ENCODE measurements around the gene CD53. TPM values are rescaled to one million over a fixed set of nuclear protein-coding genes. Genes with fewer than 3 reads are reported as not detected.

CD53 gene
- total and polyA plus RNA-seq, 4 donors = 10.7 to 30.4 (median 21.7) TPM

- TF ChIP-seq TAF1 (conservative IDR thresholded peaks at IDR 0.05) (no peak), CTCF (IDR thresholded peaks at IDR 0.05; ENCODE audit: low read depth, low read length, missing input control) (no peak)
- Histone ChIP-seq H3K27me3 (ENCODE audit: control insufficient read depth in 4 of 4, insufficient read depth in 4 of 4, low read length in 3 of 4) (peaks cover 0 to 2% (median 0%) of the 10 kb centered on the region in 4 donors), H3K27ac (ENCODE audit: low read depth in 1 of 2, low read length in 2 of 2) (no peak overlapping the region), H3K4me3 (ENCODE audit: low read depth in 1 of 3, low read length in 3 of 3) (no peak overlapping the region), H3K9me3 (ENCODE audit: control insufficient read depth in 4 of 4, low read length in 3 of 4) (no peaks in the 10 kb centered on the region), H3K9ac (ENCODE audit: low read depth in 1 of 2, low read length in 2 of 2) (no peak overlapping the region), H3K36me3 (ENCODE audit: control insufficient read depth in 4 of 4, insufficient read depth in 3 of 4, low read depth in 1 of 4, low read length in 3 of 4) (no peaks in the 10 kb centered on the region), H3K4me1 (ENCODE audit: control insufficient read depth in 4 of 4, insufficient read depth in 4 of 4, low read length in 3 of 4) (no peaks in the 10 kb centered on the region)
- DNase-seq (ENCODE audit: low spot score) = no peak
- WGBS = 63% methylated on average over 3 of the region's 3 CpGs
Observed at GRCh38 chr1:110853135-110853534, 19.8 kb upstream of the CD53 start.

GRCh38 chr1:110856410-110856809 is 16.5 kb upstream of the CD53 start:
- Histone ChIP-seq H3K36me3 (ENCODE audit: control insufficient read depth in 4 of 4, insufficient read depth in 3 of 4, low read depth in 1 of 4, low read length in 3 of 4) (no peaks in the 10 kb centered on the region), H3K27me3 (ENCODE audit: control insufficient read depth in 4 of 4, insufficient read depth in 4 of 4, low read length in 3 of 4) (peaks cover 0 to 4% (median 0%) of the 10 kb centered on the region in 4 donors), H3K4me1 (ENCODE audit: control insufficient read depth in 4 of 4, insufficient read depth in 4 of 4, low read length in 3 of 4) (no peaks in the 10 kb centered on the region), H3K9ac (ENCODE audit: low read depth in 1 of 2, low read length in 2 of 2) (no peak overlapping the region), H3K9me3 (ENCODE audit: control insufficient read depth in 4 of 4, low read length in 3 of 4) (no peaks in the 10 kb centered on the region), H3K27ac (ENCODE audit: low read depth in 1 of 2, low read length in 2 of 2) (no peak overlapping the region), H3K4me3 (ENCODE audit: low read depth in 1 of 3, low read length in 3 of 3) (no peak overlapping the region)
- TF ChIP-seq GABPA (IDR thresholded peaks at IDR 0.05 in 1 of 2, conservative IDR thresholded peaks at IDR 0.05 in 1 of 2) (no peak), YY1 (IDR thresholded peaks at IDR 0.05) (no peak), FOXA1 (IDR thresholded peaks at IDR 0.05) (no peak), JUND (IDR thresholded peaks at IDR 0.05) (no peak), HNF4A (conservative IDR thresholded peaks at IDR 0.05) (no peak), CTCF (IDR thresholded peaks at IDR 0.05; ENCODE audit: low read depth, low read length, missing input control) (no peak), NR2F2 (IDR thresholded peaks at IDR 0.05) (no peak), RAD21 (IDR thresholded peaks at IDR 0.05) (no peak), FOXA2 (IDR thresholded peaks at IDR 0.05) (no peak)
- WGBS = 66% methylated on average over 2 of the region's 2 CpGs
- no peak for DNase-seq (ENCODE audit: low spot score)

GRCh38 chr1:110857964-110858948 is 14.7 kb upstream of the CD53 start:
- Histone ChIP-seq H3K9me3 (ENCODE audit: control insufficient read depth in 4 of 4, low read length in 3 of 4) (no peaks in the 10 kb centered on the region), H3K27me3 (ENCODE audit: control insufficient read depth in 4 of 4, insufficient read depth in 4 of 4, low read length in 3 of 4) (peaks cover 0 to 4% (median 0%) of the 10 kb centered on the region in 4 donors), H3K4me3 (ENCODE audit: low read depth in 1 of 3, low read length in 3 of 3) (no peak overlapping the region), H3K4me1 (ENCODE audit: control insufficient read depth in 4 of 4, insufficient read depth in 4 of 4, low read length in 3 of 4) (no peaks in the 10 kb centered on the region), H3K9ac (ENCODE audit: low read depth in 1 of 2, low read length in 2 of 2) (no peak overlapping the region), H3K27ac (ENCODE audit: low read depth in 1 of 2, low read length in 2 of 2) (no peak overlapping the region), H3K36me3 (ENCODE audit: control insufficient read depth in 4 of 4, insufficient read depth in 3 of 4, low read depth in 1 of 4, low read length in 3 of 4) (no peaks in the 10 kb centered on the region)
- TF ChIP-seq RAD21 (IDR thresholded peaks at IDR 0.05) (no peak), ATF3 (IDR thresholded peaks at IDR 0.05) (no peak), CTCF (IDR thresholded peaks at IDR 0.05; ENCODE audit: low read depth, low read length, missing input control) (no peak), GABPA (IDR thresholded peaks at IDR 0.05 in 1 of 2, conservative IDR thresholded peaks at IDR 0.05 in 1 of 2) (no peak), ZBTB33 (IDR thresholded peaks at IDR 0.05) (no peak), MAX (IDR thresholded peaks at IDR 0.05) (no peak), EGR1 (IDR thresholded peaks at IDR 0.05; ENCODE audit: low read depth in 2 of 2) (no peak), TAF1 (conservative IDR thresholded peaks at IDR 0.05) (no peak), FOXA2 (IDR thresholded peaks at IDR 0.05) (no peak)
- DNase-seq (ENCODE audit: low spot score) = no peak
- WGBS = 61% methylated on average over 7 of the region's 7 CpGs
